Kidney (tissue), 14 donors: ENCODE measurements around the gene CCDC192. TPM values are rescaled to one million over a fixed set of nuclear protein-coding genes. Genes with fewer than 3 reads are reported as not detected.

Experiments used
- DNase-seq, 5 donors: peaks; one replicate each; pipeline ENCODE4 v3.0.0-alpha.2; 2013 to 2020
- FAIRE-seq: peaks from 2 replicates; lab custom pipeline; 2012; peaks lifted over from hg19 to GRCh38; lab: Jason Lieb, UNC
- H3K27ac ChIP-seq, 2 donors: one replicate each; pipeline ENCODE4 v1.7.0; 2013; ENCODE audit warnings: low read depth in 2 of 2, low read length in 2 of 2, inconsistent platforms in 1 of 2
- H3K27me3 ChIP-seq: one replicate; pipeline ENCODE4 v1.7.1; 2013; ENCODE audit warnings: low read length, inconsistent platforms; ENCODE audit not compliant: control insufficient read depth, insufficient read depth
- H3K36me3 ChIP-seq, 3 donors: one replicate each; pipeline versions ENCODE4 v1.7.0 to v1.7.1; 2013; ENCODE audit warnings: low read length in 3 of 3, control low read depth in 1 of 3, inconsistent platforms in 1 of 3; ENCODE audit not compliant: insufficient read depth in 3 of 3, control insufficient read depth in 2 of 3
- H3K4me1 ChIP-seq, 3 donors: one replicate each; pipeline versions ENCODE4 v1.7.0 to v1.7.1; 2013; ENCODE audit warnings: low read length in 3 of 3, inconsistent platforms in 1 of 3, low read depth in 1 of 3; ENCODE audit not compliant: control insufficient read depth in 2 of 3, insufficient read depth in 2 of 3
- H3K4me3 ChIP-seq, 3 donors: one replicate each; pipeline versions ENCODE4 v1.7.0 to v1.8.1; 2013; ENCODE audit warnings: low read length in 3 of 3, control low read depth in 1 of 3, inconsistent platforms in 1 of 3
- H3K9ac ChIP-seq, 3 donors: one replicate each; pipeline versions ENCODE4 v1.7.0 to v1.7.1; 2013; ENCODE audit warnings: low read length in 3 of 3, control low read depth in 1 of 3, inconsistent platforms in 1 of 3
- H3K9me3 ChIP-seq, 3 donors: one replicate each; pipeline versions ENCODE4 v1.7.0 to v1.7.1; 2013; ENCODE audit warnings: low read length in 3 of 3, control low read depth in 1 of 3, inconsistent platforms in 1 of 3; ENCODE audit not compliant: control insufficient read depth in 2 of 3, insufficient read depth in 1 of 3
- CTCF ChIP-seq: IDR thresholded peaks from 3 replicates; pipeline ENCODE4 v1.5.1; 2012; ENCODE audit warnings: mild to moderate bottlenecking, moderate library complexity, borderline replicate concordance; ENCODE audit not compliant: insufficient read depth; ENCODE audit errors: extremely low read depth
- intact Hi-C: fragments of 100-400 bp; cut with DNase I; formaldehyde crosslinking; loops from one replicate; pipeline ENCODE4 v1.11.1; 2022
- polyA plus RNA-seq: library from polyadenylated mRNA; stranded (reverse); fragments of 350-450 nt; fragmentation: Illumina TruSeq; extraction: RNeasy Lipid Tissue Mini Kit (QIAGEN cat#74804); gene quantifications from one replicate; pipeline ENCODE4 v1.2.3, GENCODE V29; 2014; ENCODE audit warnings: low read depth, low replicate concordance; ENCODE audit not compliant: insufficient read depth
- total RNA-seq: library from RNA; stranded (reverse); fragmentation: NEBNext Ultra II Directional; extraction: Animal tissue kit (Norgen Biotek cat#: 25700); gene quantifications from one replicate; pipeline ENCODE4 v1.2.1, GENCODE V29; 2021
- donor health status: control.
- donor health status: control.
- donor health status: control.
- donor health status: control.
- donor health status: control.
- donor health status: DM: yes; HTN: yes; CAD: no.
- donor health status: Normal renal cell carcinoma (clear cell type).

CCDC192 gene
- total and polyA plus RNA-seq, 2 donors from 2014 or later, result not detected

- TF ChIP-seq CTCF, result no peak
- Histone ChIP-seq H3K36me3 (no peaks in the 10 kb centered on the region), H3K9me3 (no peaks in the 10 kb centered on the region), H3K27me3 (no peaks in the 10 kb centered on the region), H3K4me1 (peaks cover 0 to 2% (median 0%) of the 10 kb centered on the region in 3 donors), H3K27ac (peak overlapping the region in 1 of 2 donors; percentile 30), H3K4me3 (no peak overlapping the region), H3K9ac (no peak overlapping the region)
- DNase-seq (peak in 3 of 5 donors; percentile 12 to 74 (median 54)), FAIRE-seq (no peak)
- intact Hi-C loops, result no loop called here
Observed at GRCh38 chr5:127867022-127867783, 164.0 kb downstream of the CCDC192 start.

GRCh38 chr5:127870914-127871313 lies 167.7 kb downstream of the CCDC192 start:
- peaks cover 0 to 5% (median 2%) of the 10 kb centered on the region in 3 donors for H3K4me1 ChIP-seq
- no peaks in the 10 kb centered on the region for H3K27me3 ChIP-seq
- no peaks in the 10 kb centered on the region for H3K36me3 ChIP-seq
- intact Hi-C loops, result no loop called here
- no peak overlapping the region for H3K27ac ChIP-seq
- TF ChIP-seq CTCF, result no peak
- FAIRE-seq, result no peak
- DNase-seq, result peak in 1 of 5 donors; percentile 74
- H3K9ac ChIP-seq, result no peak overlapping the region
- H3K4me3 ChIP-seq, result no peak overlapping the region
- no peaks in the 10 kb centered on the region for H3K9me3 ChIP-seq

GRCh38 chr5:127871503-127872153 lies 168.4 kb downstream of the CCDC192 start:
- Histone ChIP-seq H3K36me3 (no peaks in the 10 kb centered on the region), H3K4me3 (no peak overlapping the region), H3K27me3 (no peaks in the 10 kb centered on the region), H3K4me1 (peaks cover 0 to 5% (median 2%) of the 10 kb centered on the region in 3 donors), H3K9ac (no peak overlapping the region), H3K27ac (no peak overlapping the region), H3K9me3 (no peaks in the 10 kb centered on the region)
- DNase-seq (no peak), FAIRE-seq (no peak)
- intact Hi-C loops, result no loop called here
- TF ChIP-seq CTCF, result no peak
